Suprapubic skin (tissue), 4 donors: Measurements from ENCODE around the gene OR6K2. TPM values are rescaled to one million over a fixed set of nuclear protein-coding genes. Genes with fewer than 3 reads are reported as not detected.

Source experiments
- DNase-seq, 2 donors: peaks; one replicate each; pipeline ENCODE4 v3.0.0-alpha.2; 2019; ENCODE audit warnings: low spot score in 2 of 2
- H3K27ac ChIP-seq: fragments of 200-600 bp; sonication (generic); one replicate; pipeline ENCODE4 v1.5.1; 2019
- H3K27me3 ChIP-seq: fragments of 200-600 bp; sonication (generic); one replicate; pipeline ENCODE4 v1.5.1; 2019
- H3K36me3 ChIP-seq: fragments of 200-600 bp; sonication (generic); one replicate; pipeline ENCODE4 v1.5.1; 2019
- H3K4me1 ChIP-seq: fragments of 200-600 bp; sonication (generic); one replicate; pipeline ENCODE4 v1.5.1; 2019
- H3K4me3 ChIP-seq: fragments of 200-600 bp; sonication (generic); one replicate; pipeline ENCODE4 v1.5.1; 2019; ENCODE audit warnings: mild to moderate bottlenecking
- H3K9me3 ChIP-seq: fragments of 200-600 bp; sonication (generic); one replicate; pipeline ENCODE4 v1.5.1; 2019
- EP300 ChIP-seq: sonication (generic); formaldehyde crosslinking; IDR thresholded peaks from one replicate; pipeline ENCODE4 v1.6.1; 2017; ENCODE audit warnings: antibody characterized with exemption
- POLR2A ChIP-seq, 2 donors: fragments of 450-650 bp; IDR thresholded peaks; one replicate each; pipeline ENCODE4 v1.6.1; 2017; ENCODE audit warnings: antibody characterized with exemption in 2 of 2, mild to moderate bottlenecking in 2 of 2, moderate library complexity in 2 of 2
- POLR2AphosphoS5 ChIP-seq, 3 donors: sonication (generic); formaldehyde crosslinking; IDR thresholded peaks; one replicate each; pipeline ENCODE4 v1.6.1; 2017; ENCODE audit warnings: antibody characterized with exemption in 3 of 3
- WGBS: methylation state at CpG from one replicate; pipeline ENCODE4 v1.1.5; 2018; 5-methylcytosine and 5-hydroxymethylcytosine counted together
- total RNA-seq, 4 donors: library from RNA; depleted of rRNA; stranded (reverse); fragments of >200 nt; gene quantifications; one replicate each; pipeline ENCODE4 v1.1.0, GENCODE V29; 2016
- TF ChIP-seq, protein P1 (sequence below), 2 donors: fragments of 200-600 bp in 1 of 2; fragments of 450-650 bp in 1 of 2; sonication (generic) in 1 of 2; IDR thresholded peaks; one replicate each; pipeline ENCODE4 v1.5.1; 2016 to 2019; ENCODE audit warnings: antibody characterized with exemption in 2 of 2, mild to moderate bottlenecking in 1 of 2, moderate library complexity in 1 of 2

The OR6K2 gene
- total RNA-seq, 4 donors from 2014 or later: not detected

DNA sequence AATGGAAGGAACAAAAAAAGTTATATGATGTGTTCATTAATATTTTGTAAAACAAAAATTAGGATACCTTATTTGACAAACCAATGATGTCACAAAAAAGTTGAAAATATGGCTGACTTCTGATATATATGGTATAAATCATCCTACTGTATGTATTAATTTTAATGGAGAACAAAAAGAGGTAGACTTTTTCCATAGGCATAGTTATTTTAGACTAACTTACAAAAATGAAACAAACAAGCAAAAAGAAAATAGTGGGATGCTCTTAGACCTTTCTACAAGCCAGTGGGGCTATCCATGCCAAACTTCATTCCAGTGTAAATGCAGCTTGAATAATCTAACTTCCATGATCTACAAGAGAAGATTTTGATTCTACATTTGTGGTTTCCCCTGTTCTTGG is 13.4 kb downstream of the OR6K2 start:
- DNase-seq: no peak
- Histone ChIP-seq H3K4me3 (no peak overlapping the region), H3K27me3 (no peaks in the 10 kb centered on the region), H3K27ac (no peak overlapping the region), H3K4me1 (no peaks in the 10 kb centered on the region), H3K9me3 (no peaks in the 10 kb centered on the region), H3K36me3 (no peaks in the 10 kb centered on the region)
- TF ChIP-seq POLR2A (IDR thresholded peaks at IDR 0.05): no peak
- TF ChIP-seq POLR2AphosphoS5 (IDR thresholded peaks at IDR 0.05): no peak
- no peak for TF ChIP-seq EP300

DNA sequence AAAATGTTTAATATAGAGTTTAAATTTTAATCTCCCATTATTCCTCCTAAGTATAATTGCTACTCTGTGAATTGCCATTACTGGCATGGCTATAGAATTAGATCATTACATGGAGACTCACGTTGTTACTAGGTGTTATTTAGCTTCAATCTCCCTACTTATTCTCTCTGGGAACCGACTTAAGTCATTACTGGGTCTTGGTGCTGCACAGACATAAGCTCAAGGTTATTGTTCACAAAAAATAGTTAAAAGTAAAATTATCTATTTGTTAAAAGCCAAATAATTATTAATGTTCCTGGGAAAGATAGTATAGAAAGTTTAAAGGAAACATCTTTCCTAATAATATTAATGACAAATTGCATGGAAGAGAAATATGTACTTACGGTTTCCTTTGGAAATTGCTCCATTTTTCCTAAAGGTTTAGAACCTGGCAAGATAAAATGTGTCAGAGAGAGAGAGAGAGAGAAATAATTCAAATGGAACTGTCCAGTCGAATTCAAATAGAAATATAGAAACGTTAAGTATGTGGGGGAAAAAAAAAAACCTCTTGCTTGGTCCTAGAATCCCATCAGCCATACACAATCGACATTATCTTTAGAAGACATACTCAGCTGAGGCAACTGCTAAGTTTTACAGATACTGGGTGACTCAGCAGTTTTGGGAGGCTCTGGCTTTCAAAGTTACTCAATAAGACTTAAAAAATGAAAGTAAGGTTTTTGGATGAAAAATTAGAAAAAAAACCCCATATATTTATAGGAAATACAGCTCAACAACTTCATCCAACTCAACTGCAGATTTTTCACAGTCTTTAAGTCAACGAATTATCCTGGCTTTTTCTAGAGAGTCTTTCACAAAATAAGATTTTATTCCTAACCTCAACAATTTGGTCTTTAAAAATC is 14.1 kb downstream of the OR6K2 start, which contains the start of gene SPTA1:
Gene SPTA1 (minus strand): TSS at position 605 of the 899 bp plus-strand sequence. CDS start 198 bp downstream, at position 407.
- TF ChIP-seq POLR2AphosphoS5 (IDR thresholded peaks at IDR 0.05) (no peak), EP300 (no peak), POLR2A (IDR thresholded peaks at IDR 0.05) (no peak)
- TF ChIP-seq, protein P1, sequence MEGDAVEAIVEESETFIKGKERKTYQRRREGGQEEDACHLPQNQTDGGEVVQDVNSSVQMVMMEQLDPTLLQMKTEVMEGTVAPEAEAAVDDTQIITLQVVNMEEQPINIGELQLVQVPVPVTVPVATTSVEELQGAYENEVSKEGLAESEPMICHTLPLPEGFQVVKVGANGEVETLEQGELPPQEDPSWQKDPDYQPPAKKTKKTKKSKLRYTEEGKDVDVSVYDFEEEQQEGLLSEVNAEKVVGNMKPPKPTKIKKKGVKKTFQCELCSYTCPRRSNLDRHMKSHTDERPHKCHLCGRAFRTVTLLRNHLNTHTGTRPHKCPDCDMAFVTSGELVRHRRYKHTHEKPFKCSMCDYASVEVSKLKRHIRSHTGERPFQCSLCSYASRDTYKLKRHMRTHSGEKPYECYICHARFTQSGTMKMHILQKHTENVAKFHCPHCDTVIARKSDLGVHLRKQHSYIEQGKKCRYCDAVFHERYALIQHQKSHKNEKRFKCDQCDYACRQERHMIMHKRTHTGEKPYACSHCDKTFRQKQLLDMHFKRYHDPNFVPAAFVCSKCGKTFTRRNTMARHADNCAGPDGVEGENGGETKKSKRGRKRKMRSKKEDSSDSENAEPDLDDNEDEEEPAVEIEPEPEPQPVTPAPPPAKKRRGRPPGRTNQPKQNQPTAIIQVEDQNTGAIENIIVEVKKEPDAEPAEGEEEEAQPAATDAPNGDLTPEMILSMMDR (IDR thresholded peaks at IDR 0.05): no peak
- H3K27ac ChIP-seq: no peak within 1 kb of the TSS
- WGBS: 61% methylated on average over 7 of the region's 7 CpGs
- no peaks in the 10 kb centered on the region for H3K4me1 ChIP-seq
- no peaks in the 10 kb centered on the region for H3K36me3 ChIP-seq
- H3K27me3 ChIP-seq: no peaks in the 10 kb centered on the region
- no peak for DNase-seq
- H3K4me3 ChIP-seq: no peak within 1 kb of the TSS
- H3K9me3 ChIP-seq: no peaks in the 10 kb centered on the region

DNA sequence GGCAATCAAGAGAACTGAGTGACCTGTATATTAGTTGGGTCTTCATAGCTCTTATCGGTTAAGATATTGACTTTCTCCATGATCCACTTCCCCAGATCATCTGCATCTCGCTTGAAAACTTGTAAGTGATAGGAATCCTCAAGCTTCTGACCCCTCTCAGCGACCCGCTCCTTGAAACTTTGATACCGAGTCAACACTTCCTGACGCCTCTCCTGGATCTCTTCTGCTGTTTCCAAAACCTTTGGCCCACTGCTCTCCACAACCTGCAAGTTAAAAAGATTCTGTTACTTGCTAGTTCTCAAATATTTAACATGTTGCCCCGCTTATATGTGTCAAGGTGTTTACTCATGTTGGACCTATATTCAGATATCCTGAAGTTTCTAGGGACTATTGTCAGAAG is 15.4 kb downstream of the OR6K2 start:
- 73% methylated on average over 7 of the region's 7 CpGs for WGBS
- Histone ChIP-seq H3K4me3 (no peak overlapping the region), H3K36me3 (no peaks in the 10 kb centered on the region), H3K4me1 (no peaks in the 10 kb centered on the region), H3K27ac (no peak overlapping the region), H3K27me3 (no peaks in the 10 kb centered on the region), H3K9me3 (no peaks in the 10 kb centered on the region)
- no peak for DNase-seq
- TF ChIP-seq, protein P1 (IDR thresholded peaks at IDR 0.05): no peak
- no peak for TF ChIP-seq POLR2AphosphoS5 (IDR thresholded peaks at IDR 0.05)
- TF ChIP-seq EP300: no peak
- TF ChIP-seq POLR2A (IDR thresholded peaks at IDR 0.05): no peak

DNA sequence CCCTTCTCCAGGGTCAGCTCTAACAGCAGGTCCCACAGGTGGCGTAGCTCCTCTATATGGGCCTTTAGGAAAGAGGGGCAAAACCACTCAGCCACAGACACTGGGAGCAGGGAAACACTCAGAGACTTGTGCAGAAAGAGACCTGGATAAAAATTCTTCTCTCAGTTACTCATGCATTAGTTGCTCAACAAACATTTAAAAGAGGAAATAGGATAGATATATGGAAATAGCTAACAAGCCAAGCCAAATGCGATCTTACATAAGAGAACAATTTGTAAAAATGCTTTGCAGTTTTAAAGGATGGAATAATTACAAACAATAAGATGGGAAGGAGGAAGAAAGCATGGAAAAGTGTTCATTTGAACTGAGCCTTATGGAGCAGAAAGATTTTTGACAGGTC is 18.8 kb downstream of the OR6K2 start:
- no peaks in the 10 kb centered on the region for H3K36me3 ChIP-seq
- WGBS: 84% methylated on average over 2 of the region's 2 CpGs
- TF ChIP-seq POLR2AphosphoS5 (IDR thresholded peaks at IDR 0.05) (no peak), POLR2A (IDR thresholded peaks at IDR 0.05) (no peak), EP300 (no peak)
- TF ChIP-seq, protein P1 (IDR thresholded peaks at IDR 0.05): no peak
- no peak overlapping the region for H3K4me3 ChIP-seq
- no peaks in the 10 kb centered on the region for H3K27me3 ChIP-seq
- H3K27ac ChIP-seq: no peak overlapping the region
- no peaks in the 10 kb centered on the region for H3K9me3 ChIP-seq
- H3K4me1 ChIP-seq: no peaks in the 10 kb centered on the region
- DNase-seq: no peak

DNA sequence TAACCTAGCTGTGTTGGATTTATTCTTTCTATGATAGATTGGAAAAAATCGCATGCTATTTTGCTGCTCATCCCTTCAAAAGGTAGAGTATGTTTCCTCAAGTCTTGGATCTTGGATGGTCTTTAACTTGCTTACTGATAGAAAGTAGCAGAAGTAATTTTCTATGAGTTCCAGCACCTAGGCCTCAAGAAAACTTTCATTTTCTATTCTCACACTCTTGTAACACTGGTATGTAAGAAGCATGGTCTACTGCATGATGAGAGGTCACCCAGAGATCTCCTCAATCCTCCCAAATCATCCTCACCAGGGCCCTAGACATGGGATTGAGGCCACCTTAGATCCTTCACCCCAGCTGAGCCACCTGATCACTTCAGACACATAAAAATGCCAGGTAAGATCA is 21.2 kb downstream of the OR6K2 start:
- Histone ChIP-seq H3K27ac (no peak overlapping the region), H3K4me3 (no peak overlapping the region), H3K9me3 (no peaks in the 10 kb centered on the region), H3K4me1 (no peaks in the 10 kb centered on the region), H3K36me3 (no peaks in the 10 kb centered on the region), H3K27me3 (no peaks in the 10 kb centered on the region)
- WGBS: 93% methylated on average over 1 of the region's 1 CpG
- TF ChIP-seq POLR2A (IDR thresholded peaks at IDR 0.05): no peak
- no peak for DNase-seq

DNA sequence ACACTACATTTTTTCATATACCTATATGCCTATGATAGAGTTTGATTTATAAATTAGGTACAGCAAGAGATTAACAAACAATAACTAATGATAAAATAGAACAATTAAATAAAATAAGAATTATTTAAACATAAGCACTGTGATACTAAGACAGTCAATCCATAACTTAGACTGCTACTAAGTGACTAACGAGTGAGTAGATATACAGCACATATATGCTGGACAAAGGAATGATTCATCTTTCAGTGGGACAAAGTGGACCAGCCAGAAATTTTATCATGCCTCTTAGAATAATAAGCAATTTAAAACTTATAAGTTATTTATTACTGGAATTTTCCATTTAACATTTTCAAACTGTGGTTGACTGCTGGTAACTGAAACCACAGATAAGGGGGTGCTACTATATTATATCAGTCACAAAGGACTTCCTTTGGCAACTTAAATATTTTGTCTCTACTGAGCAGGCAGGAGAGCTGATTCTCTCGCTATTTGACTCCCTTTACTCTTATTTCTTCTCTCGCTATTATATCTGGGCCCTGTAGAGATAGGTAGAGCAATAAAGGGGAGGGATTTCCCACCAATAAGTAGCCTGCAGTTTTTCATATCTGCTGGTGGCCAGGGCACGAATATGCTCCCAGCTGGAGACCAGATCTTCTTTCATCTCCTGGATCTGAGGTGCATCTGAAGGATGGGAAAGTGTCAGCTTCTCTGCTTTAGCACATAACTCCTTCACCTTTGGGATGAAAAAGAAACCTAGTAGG is 24.7 kb downstream of the OR6K2 start:
- no peak for TF ChIP-seq POLR2AphosphoS5 (IDR thresholded peaks at IDR 0.05)
- TF ChIP-seq, protein P1 (IDR thresholded peaks at IDR 0.05): no peak
- no peak for TF ChIP-seq EP300
- TF ChIP-seq POLR2A (IDR thresholded peaks at IDR 0.05): no peak
- H3K9me3 ChIP-seq: no peaks in the 10 kb centered on the region
- no peaks in the 10 kb centered on the region for H3K4me1 ChIP-seq
- no peaks in the 10 kb centered on the region for H3K36me3 ChIP-seq
- no peak overlapping the region for H3K27ac ChIP-seq
- DNase-seq: no peak
- H3K4me3 ChIP-seq: no peak overlapping the region
- H3K27me3 ChIP-seq: no peaks in the 10 kb centered on the region
- 57% methylated on average over 4 of the region's 4 CpGs for WGBS
